Suppressor macrophage treated with lipopolysaccharide for 1 hour (primary cell): ENCODE results near the gene CCDC63.
A peak's percentile ranks its signal among the peaks of the same experiment; 100 is the strongest.
"Not testable (repeated sequence)": the region's sequence is repeated elsewhere in the genome, so short reads cannot be mapped to it uniquely, and the experiment has no call there.

ENCODE experiments used
- DNase-seq, 3 donors: peaks; one replicate each; pipeline ENCODE4 v3.0.0-alpha.2; 2020 to 2022

The CCDC63 gene

GRCh38 chr12:110844551-110845338 is 2.0 kb upstream of the CCDC63 start:
- DNase-seq: no peak

- no peak for DNase-seq
These were observed 1.5 kb upstream of the CCDC63 start for GRCh38 chr12:110845339-110845682.

- no peak for DNase-seq
These were observed 1.6 kb downstream of the CCDC63 start for GRCh38 chr12:110848314-110848923.

GRCh38 chr12:110849221-110849620 is 2.4 kb downstream of the CCDC63 start:
- DNase-seq: no peak

GRCh38 chr12:110849748-110850403 is 3.1 kb downstream of the CCDC63 start:
- peak; percentile 55 to 67 (median 58) for DNase-seq

- DNase-seq: no peak
These were observed 4.0 kb downstream of the CCDC63 start for GRCh38 chr12:110850762-110851161.

GRCh38 chr12:110853836-110854235 is 7.0 kb downstream of the CCDC63 start:
- DNase-seq: peak; percentile 49 to 56 (median 51)

GRCh38 chr12:110856542-110856941 is 9.8 kb downstream of the CCDC63 start:
- no peak for DNase-seq

GRCh38 chr12:110857528-110857927 is 10.7 kb downstream of the CCDC63 start:
- DNase-seq: no peak

- not testable (repeated sequence) for DNase-seq
These were observed 11.2 kb downstream of the CCDC63 start for GRCh38 chr12:110857954-110858353.

GRCh38 chr12:110858848-110859247 is 12.1 kb downstream of the CCDC63 start:
- no peak for DNase-seq

GRCh38 chr12:110860833-110861296 is 14.1 kb downstream of the CCDC63 start:
- no peak for DNase-seq

GRCh38 chr12:110861729-110862128 is 14.9 kb downstream of the CCDC63 start:
- DNase-seq: no peak

- no peak for DNase-seq
These were observed 15.5 kb downstream of the CCDC63 start for GRCh38 chr12:110862329-110862728.

- no peak for DNase-seq
These were observed 16.4 kb downstream of the CCDC63 start for GRCh38 chr12:110863161-110863560.

- DNase-seq: peak; percentile 34 to 46 (median 45)
These were observed 18.7 kb downstream of the CCDC63 start for GRCh38 chr12:110865521-110865920.

GRCh38 chr12:110869026-110869425 is 22.2 kb downstream of the CCDC63 start:
- DNase-seq: peak; percentile 74 to 88 (median 87)

- no peak for DNase-seq
These were observed 23.0 kb downstream of the CCDC63 start for GRCh38 chr12:110869803-110870202.

- DNase-seq: no peak
These were observed 25.3 kb downstream of the CCDC63 start for GRCh38 chr12:110872100-110872499.

- no peak for DNase-seq
These were observed 27.6 kb downstream of the CCDC63 start for GRCh38 chr12:110874351-110874750.

- DNase-seq: no peak
These were observed 28.0 kb downstream of the CCDC63 start for GRCh38 chr12:110874781-110875180.

- DNase-seq: no peak
These were observed 33.9 kb downstream of the CCDC63 start for GRCh38 chr12:110880651-110881050.

- DNase-seq: no peak
These were observed 36.5 kb downstream of the CCDC63 start for GRCh38 chr12:110883251-110883650.
